ENCODE measurements around the gene C16orf96.
A peak's percentile ranks its signal among the peaks of the same experiment; 100 is the strongest.

The C16orf96 gene

DNA sequence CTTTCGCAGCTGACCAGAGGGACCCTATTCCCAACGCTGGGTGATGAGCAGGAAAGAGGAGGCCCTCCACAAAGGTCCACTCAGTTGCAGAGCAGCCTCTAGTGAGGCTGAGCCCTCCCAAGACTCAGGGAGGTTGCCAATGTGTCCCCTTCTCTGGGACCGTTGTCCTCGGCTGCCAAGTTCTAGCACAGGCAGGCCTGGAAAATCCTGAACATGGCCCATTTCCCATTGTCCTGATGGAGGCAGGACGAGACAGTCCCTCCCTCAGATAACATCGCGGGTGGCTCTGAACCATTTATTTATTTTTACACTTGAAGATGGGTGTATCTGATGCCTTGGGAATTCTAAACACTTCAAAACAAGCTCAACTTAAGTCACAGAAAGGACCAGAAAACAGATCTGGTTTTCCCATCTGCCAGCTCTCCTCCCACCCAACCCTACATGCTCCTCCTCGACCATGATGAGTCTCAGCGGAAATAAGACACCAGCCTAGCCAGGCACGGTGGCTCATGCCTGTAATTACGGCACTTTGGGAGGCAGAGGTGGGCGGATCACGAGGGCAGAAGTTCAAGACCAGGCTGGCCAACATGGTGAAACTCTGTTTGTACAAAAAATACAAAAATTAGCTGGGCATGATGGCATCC lies 30.4 kb upstream of the C16orf96 start:
- DNase-seq = no peak

DNA sequence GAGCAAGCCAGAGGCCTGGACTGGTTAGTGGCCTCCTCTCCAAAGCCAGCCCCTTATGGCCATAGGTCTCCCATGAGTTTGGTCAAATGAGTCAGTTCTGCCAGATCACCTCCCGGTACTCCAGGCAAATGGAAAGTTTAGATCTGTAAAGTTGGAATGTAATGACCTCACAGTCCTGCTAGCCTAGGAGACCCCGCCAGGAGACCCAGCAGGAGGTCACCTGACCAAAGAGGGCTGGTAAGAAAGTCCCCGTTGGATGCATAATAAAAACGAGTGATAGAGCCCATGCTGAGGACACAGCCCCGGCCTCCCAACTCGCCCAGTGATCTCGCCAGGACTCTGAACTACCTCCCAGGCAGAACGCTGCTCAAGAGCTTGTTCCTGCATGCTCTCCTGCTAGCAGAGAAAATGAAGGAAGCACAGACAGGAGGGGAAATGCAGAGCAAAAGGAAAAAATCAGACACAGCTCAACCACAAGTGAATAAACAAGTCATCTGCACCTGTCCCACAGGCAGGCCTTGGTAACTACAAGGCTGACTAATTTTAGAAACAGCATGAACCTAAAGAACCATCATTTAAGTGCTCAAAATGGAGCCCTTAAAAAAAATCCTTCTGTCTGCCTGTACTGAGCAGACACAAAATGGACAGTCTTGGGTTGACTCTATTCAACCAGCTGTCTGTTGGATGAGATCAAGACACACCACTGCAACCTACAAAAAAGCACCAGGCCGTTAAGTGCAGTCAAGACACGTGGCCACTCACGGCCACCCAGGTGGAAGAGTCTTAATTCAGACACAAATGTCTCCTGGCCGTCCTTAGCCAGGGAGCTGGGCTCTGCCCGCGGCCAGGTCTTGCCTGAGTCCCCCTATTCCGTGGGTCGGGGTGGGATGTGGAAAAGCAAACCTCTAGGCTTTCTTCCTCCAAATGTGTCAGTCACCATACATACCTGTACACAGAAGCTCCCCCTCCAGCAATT lies 26.8 kb upstream of the C16orf96 start:
- DNase-seq = no peak

- no peak for DNase-seq
Observed at GRCh38 chr16:4531811-4532210, 24.3 kb upstream of the C16orf96 start.

DNA sequence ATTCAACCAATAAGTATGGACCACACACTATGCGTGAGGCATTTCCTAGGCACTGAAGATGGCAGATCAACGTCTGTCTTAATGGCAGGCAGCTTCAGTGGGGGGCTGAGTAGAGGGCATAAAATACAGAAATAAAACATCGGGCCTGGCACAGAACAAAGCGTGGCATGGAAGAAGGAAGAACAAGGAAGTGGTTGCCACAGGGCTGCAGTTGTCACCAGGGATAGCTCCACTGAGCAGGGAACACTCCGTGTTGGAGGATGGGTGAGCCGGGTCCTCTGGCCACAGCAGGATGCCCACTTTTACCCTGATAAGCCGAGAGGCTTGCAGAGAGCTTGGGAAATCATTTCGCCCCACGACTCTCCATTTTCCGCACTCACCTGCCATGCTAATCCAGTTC lies 23.9 kb upstream of the C16orf96 start:
- DNase-seq = no peak

DNA sequence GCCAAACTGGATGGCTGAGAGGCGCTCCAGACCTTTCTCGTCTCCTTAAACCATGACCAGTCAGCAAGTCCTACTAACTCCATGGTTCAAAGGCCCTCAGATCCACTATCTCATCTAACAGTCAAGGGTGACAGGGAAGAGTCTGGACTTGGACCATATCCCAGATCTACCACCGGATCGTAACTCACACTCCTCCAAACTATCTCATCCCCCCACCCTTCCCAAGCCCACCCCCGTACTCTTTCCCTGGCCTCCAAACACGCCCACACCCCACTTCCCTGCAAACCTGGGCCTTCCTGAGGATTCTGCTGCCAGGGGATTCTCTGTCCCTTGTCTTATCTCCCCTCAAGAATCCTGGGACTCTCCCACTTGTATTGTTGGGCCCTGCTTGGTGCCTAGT lies 22.6 kb upstream of the C16orf96 start:
- no peak for DNase-seq

- DNase-seq = no peak
Observed at GRCh38 chr16:4534151-4534790, 21.9 kb upstream of the C16orf96 start.

- DNase-seq = no peak
Observed at GRCh38 chr16:4535627-4536108, 20.5 kb upstream of the C16orf96 start.

- no peak for DNase-seq
Observed at GRCh38 chr16:4536391-4537106, 19.6 kb upstream of the C16orf96 start.

DNA sequence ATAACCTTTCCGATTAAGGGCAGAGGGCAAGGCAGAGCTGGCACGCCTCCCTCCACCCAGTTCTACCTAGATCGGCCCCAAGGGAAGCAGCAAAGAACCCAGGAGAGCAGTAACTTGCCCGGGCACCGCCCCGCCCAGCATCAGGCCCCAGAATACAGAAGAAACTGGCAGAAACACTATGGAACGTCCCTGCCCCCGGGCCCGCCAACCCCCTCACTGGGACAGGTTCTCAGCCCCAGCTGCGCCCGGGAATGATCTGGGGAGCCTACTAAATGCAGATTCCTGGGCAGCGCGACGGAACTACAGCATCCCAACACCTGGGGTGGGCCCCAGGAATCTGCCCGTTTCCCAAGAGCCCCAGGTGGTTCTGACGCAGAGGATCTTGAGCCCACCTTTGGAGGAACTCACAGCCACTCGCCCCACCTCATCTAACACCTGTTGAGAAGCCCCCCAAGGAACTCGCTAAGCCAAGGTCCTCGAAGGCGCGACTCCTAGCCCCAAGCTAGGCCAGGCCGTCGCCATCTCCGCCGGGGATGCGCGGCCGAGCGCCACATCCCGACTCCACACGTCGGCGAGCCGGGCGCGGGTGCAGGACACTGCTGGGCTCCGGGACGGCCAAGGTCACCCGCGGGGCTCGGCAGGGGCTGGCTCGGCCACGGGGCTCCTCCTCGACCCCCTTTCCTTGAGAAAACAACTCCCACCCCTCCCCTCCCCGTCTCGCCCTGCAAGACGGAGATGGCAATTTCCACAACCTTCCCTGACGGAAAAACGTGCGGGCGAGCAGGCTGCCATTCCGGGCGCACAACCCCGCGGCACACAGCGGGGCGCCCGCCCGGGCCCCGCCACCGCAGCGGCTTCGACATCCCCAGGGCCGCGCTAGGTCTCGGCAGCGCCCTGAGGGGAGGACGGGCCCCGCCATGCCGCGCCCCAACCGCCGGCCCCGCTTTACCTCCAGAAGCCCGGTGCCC lies 18.5 kb upstream of the C16orf96 start:
- no peak for DNase-seq

DNA sequence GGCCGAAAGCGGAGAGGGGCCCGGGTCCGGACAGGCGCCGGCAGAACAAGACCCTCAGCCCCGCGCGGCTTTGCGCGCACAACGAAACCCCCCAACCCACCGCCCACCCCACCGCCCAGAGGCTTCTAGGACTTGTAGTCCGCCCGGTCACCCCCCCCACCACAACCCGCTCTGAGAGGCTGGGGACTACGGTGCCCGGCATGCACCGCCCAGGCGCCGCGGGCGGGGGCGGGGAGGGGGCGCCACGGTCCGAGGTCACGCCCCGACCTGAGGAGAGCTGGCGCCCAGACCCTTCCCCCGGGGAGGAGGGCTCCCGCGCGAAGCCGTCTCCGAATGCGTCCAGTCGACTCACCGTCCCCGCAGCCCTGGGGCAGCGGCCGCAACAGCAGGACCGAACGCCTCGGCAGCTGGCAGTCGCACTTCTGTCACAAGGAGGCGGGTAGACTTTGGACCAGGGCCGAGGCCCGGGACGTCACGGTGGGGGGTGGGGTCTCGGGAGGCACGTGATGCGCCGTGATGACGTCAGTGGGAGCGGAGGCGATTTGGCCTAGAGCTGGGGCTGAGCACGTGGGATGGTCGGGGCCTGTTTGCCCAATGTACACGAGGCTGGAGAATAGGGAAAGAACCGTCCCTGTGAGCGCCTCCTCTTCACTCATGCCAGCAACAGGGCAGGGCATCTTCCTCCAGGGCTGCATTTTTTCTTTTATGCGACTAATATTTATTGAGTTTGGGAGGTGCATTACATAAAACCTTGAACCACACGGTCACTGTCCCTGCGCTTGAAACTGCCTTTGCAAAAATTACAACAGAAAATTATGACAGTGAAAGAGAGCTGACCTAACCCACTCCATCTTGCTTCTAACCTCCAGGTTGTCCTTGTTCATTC lies 17.5 kb upstream of the C16orf96 start, which contains the start of gene CDIP1:
Gene CDIP1 (minus strand): TSS at position 424 of the 886 bp plus-strand sequence. CDS start 24,643 bp downstream, outside the sequence.
- peak; percentile 62 for DNase-seq

GRCh38 chr16:4539716-4540284 lies 16.3 kb upstream of the C16orf96 start:
- no peak for DNase-seq

DNA sequence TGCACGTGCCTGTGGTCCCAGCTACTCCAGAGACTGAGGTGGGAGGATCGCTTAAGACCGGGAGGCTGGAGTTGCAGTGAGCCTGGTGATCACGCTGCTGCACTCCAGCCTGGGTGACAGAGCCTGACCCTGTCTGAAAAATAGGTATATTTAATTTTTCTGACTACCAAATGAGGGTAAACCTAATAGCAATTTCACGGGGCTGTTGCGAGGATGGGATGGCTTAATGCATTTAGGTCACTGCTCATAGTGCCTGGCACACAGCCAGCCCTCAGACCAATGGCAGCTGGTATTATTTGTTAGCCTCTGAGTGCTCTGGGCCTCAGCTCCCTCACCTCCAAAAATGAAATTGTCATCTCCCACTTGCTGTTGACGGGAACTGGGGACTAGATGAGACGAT lies 11.7 kb upstream of the C16orf96 start:
- no peak for DNase-seq

GRCh38 chr16:4548124-4548523 lies 8.0 kb upstream of the C16orf96 start:
- DNase-seq = no peak

GRCh38 chr16:4550591-4550990 lies 5.5 kb upstream of the C16orf96 start:
- no peak for DNase-seq

DNA sequence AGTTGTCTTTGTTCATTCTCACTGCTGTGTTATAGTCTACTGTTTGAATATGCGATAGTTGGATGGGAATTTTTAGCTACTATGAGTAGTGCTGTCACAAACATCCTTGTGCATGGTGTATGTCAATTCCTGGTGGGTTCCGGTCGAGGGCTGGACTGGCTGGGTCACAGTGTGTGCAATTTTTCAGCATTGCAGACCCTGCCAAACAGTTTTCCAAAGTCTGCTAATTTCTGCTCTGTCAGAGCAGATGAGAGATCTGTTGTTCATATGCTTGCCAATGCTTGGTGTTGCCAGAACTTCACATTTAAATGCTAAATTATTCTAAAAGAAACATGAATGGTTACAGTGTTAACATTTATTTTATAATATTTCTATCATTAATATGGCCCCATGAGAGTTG lies 3.6 kb upstream of the C16orf96 start:
- no peak for DNase-seq

- DNase-seq = no peak
Observed at GRCh38 chr16:4556580-4556979, 440 bp downstream of the C16orf96 start.

- no peak for DNase-seq
Observed at GRCh38 chr16:4557973-4558372, 1.8 kb downstream of the C16orf96 start.

GRCh38 chr16:4561596-4561995 lies 5.5 kb downstream of the C16orf96 start:
- DNase-seq = no peak

DNA sequence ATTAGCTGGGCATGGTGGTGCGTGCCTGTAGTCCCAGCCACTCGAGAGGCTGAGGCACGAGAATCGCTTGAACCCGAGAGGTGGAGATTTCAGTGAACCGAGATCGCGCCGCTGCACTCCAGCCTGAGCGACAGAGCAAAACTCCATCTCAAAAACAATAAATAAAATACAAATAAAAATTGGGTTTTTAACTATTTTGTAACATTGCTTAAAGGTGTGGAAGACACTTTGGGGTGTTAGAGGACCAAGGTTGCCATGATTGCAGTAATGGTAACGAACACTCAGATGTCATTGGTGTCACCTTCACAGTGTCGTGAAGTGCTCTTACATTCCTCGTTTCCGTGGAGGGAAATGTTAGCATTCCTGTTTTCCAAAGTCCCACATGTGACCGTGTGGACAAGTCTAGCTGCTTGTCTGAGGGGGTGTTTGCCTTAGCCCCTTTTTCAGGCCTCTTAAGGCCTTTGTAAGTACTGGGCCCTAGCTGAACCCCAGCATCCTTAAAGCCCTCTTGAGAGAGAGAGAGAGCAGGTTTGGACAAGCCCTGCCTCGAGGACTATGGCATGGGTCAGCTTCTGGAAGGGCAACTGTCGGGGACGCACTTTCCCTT lies 8.6 kb downstream of the C16orf96 start:
- no peak for DNase-seq

DNA sequence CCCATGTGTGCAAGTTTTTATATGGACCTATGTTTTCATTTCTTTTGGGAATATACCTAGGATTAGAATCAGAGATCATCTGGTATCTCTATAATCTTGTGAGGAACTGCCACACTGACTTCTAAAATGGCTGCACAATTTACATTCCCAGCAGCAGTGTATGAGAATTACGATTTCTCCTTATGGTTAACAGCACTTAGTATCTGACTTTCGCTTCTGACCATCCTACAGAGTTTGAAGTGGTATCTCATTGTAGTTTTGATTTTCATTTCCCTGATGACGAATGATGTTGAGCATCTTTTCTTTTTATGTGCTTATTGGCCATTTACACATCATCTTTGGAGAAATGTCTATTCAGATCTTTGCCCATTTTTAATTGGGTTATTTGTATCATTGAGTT lies 10.0 kb downstream of the C16orf96 start:
- no peak for DNase-seq

All from NCI-H2081 treated with DMSO at 0.1 percent for 48 hours (cell line).